ENCODE results near the gene MLC1.

The MLC1 gene

DNA sequence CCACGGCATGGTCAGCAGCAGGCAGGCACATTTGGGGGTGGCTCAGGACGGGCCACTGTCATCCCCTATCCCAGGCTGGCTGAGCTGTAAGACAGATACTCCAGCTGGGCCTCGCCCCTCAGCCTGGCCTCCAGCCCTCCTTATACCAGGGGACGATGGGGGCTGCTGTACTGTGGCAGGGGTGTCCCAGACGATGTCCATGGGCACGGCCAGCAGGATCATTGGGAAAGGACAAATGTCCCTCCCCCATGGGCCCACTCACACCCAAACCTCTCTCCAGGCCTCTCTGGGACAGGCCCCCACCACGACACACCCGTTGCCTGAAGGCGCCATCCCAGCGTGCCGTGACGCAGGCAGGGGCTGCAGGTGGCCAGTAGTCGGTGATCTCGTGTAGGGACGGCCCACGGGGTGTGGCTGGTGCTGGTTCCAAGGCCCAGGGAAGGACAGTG, 71.1 kb downstream of the MLC1 start:
- no peak for DNase-seq

DNA sequence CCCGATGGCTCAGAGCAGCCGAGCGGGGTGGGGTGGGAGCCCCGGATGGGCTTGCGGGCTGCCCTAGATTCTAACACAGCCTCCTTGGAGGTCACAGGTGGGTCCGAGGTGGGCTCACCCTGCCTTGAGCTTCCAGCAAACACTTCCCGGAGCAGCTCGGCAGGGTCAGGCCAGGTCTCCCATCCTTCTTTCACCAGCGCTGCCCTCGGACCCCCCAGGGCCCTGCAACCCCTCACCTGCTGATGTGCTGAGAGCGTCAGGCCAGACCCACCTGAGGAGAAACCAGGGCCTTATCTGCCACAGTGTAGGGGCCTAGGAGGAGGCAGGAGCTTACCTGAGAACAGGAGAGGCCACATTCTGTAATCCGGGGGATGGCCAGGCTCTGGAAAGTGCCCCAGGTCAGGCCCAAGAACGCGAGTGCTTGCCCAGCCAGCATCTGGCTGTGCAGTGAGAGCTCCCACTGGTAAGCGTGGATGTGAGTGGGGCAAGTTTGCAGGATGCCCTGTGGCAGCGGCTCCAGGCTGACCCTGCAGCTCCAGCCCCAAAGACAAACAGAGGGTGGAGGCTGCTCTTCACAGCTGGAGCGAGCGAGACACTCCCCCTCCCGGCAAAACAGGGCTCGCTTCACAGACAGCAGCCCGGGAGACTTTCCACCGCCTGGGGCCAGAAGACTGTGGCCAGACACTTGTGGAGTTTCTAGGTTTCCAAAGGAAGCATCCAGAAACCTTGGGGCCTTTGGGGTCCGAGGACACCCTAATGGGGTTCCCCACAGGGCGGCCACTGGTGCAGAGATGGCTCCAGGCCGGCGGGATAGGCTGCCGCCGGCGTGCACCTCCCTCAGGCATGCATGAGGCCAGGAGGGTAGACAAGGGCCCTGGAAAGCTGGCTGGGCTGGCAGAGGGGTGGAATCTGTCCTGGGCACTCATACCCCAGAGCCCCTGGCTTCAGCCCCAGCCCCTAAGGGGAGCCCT, 72.7 kb downstream of the MLC1 start, which contains the start of gene IL17REL:
Gene IL17REL, minus strand, starts transcription at position 555 of the 971 bp plus-strand sequence. Its CDS starts 119 bp downstream, at position 436.
- DNase-seq, result no peak

DNA sequence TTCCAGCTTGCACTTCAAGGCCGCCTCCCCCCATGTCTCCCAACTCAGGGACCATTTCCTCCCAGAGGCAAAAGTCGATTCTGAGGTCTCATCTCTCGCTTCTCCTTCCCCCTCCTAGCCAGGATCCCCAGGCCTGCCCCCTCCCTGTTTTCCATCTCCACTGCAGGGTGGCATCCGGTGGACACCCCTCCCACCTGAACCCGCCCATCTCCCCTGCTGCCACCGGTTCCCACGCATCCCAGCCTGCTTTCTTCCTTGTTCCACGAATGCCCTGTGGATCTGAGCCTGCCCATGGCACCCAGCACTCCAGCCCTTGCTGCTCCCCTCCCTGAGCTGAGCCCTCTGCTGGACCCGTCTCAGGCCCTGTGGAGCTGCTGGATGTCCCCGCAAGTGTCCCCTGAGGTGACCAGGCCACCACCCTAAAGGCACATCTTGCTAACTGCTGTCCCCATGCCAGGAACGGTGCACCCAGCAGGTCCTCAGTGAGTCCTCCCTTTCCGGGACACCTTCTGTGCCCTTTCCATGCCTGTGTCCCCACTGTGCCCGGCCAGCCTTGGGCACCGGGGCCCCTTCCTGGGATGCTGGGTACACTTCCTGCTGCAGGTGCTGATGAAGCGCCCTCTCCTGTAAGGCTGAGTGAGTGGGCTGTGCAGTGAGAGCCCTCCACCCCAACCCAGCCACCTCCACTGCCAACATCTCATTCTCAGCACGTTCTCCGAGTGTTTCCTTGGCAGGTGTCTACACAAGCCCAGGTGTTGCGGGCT, 73.6 kb downstream of the MLC1 start:
- no peak for DNase-seq

DNA sequence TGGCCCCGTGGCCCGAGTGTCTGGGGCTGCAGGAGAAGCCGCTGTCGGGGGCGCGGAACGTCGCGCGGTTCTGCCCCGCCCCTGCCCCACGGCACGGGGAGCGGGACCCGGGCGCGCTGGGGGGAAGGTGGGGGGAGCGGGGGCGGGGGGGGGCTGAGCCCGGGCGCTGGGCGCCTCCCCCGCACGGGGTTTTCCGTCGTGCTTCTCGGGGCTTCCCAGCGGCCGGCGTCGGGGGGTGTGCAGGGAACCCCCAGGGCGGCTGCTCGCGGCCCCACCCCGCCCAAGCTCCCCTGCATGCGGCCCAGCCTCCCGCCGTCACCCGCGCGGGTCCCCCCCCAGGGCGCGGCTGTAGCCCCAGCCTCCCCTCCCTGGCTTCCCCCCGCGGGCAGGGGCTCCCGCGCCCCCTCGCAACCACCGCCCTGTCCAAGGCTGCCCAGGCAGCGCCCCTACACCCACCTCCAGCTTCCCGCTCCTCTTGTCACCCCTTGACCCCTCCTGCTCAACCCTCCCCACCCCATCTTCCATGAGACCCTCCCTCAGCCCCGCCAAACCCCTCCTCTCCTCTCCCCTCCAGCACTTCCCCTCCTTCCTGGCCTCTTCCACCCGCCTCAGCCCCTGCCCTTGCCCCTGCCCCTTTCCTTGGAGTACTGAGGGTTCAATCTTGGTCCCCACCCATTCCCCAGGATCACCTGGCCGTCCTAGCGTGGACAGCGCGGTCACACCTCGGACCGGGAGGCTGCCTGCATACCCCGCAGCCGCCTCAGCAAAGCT, 74.4 kb downstream of the MLC1 start:
- peak; percentile 73 for DNase-seq

DNA sequence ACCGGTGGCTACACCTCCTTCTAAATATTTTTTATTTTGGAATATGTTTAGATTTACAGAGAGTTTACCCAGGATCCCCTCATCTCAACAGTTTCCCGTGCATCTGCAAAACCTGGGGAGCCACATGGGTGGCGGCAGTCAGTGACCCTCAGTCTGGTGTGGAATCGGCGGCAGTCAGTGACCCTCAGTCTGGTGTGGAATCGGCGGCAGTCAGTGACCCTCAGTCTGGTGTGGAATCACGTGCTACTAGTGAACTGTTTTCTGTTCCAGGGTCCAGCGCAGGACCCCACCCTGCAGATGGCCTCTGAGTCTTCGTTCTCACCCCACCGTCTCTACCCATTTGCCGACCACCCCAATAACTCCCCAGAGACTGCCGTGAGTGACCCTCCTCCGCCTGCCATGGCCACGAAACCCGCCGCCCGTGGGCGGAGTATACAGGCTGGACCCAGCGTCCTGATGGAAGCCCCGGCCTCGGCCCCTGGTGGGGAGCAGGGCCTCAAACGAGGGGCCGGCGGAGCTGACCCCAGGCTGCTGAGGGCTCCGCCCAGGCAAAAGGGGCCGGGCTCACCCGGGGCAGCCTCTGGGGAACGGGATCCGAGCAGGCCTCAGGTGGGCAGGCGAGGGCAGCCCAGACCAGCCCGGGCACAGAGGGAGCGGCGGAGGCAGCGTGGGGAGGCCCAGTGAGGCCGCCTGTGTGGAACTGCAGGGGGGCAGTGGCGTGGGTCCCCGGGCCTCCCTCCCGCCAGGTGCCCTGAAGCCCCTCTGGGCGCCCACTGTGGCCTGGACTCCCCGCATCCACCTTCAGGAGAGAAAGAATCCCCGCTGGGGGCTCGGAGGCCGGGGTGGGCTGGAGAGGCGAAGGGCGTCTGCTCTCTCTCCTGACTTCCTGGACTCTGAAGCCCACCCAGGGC, 75.2 kb downstream of the MLC1 start:
- DNase-seq, result no peak

Measured in activated T-cell treated with anti-CD3 and anti-CD28 coated beads for 4 hours (primary cell).